ENCODE measurements around the gene ADD2.

- TF ChIP-seq CTCF (IDR thresholded peaks at IDR 0.05) (no peak), POLR2A (IDR thresholded peaks at IDR 0.05) (no peak)
These were observed 34.3 kb downstream of the ADD2 start for GRCh38 chr2:70733646-70734180.
